HCT116 (cell line): Measurements from ENCODE around the gene PRC1. TPM values are rescaled to one million over a fixed set of nuclear protein-coding genes. Genes with fewer than 3 reads are reported as not detected.
A peak's percentile ranks its signal among the peaks of the same experiment; 100 is the strongest.

ENCODE experiments used
- ATAC-seq: fragments of 200-7000 bp; cut with Tn5 transposase; 2 replicates; pipeline ENCODE4 v1.9.1; 2020; ENCODE audit warnings: mild to moderate bottlenecking, moderate library complexity
- BruUV-seq: library from RNA; stranded (reverse); fragments of 400-500 nt; replicated peaks from 2 replicates; lab custom pipeline; 2021; lab: Mats Ljungman, UMichigan
- CTCF ChIA-PET: fragments of 300-600 bp; sonication (Branson Sonifier 250); formaldehyde crosslinking; loops from one replicate; lab custom pipeline; 2021; ENCODE audit warnings: antibody characterized with exemption; lab: Charles Lee
- POLR2A ChIA-PET: fragments of 300-600, 350-600 bp; sonication (Branson Sonifier 250); formaldehyde crosslinking; loops from one replicate; lab custom pipeline; 2021; ENCODE audit warnings: antibody characterized with exemption; lab: Charles Lee
- RAD21 ChIA-PET, 2 experiments: fragments of 300-600 bp; sonication (Branson Sonifier 250); formaldehyde crosslinking; loops; one replicate each; lab custom pipeline; 2023; ENCODE audit warnings: low total read pairs in 2 of 2; ENCODE audit not compliant: uncharacterized antibody in 2 of 2, unreplicated experiment in 2 of 2, low non-redundant PET in 1 of 2; lab: Charles Lee
- DNase-seq: peaks from one replicate; pipeline ENCODE4 v3.0.0-alpha.2; 2010; ENCODE audit warnings: low read depth, low spot score
- H2AFZ ChIP-seq: fragments of 200-600 bp; shearing (Covaris generic), sonication (generic); 2 replicates; pipeline ENCODE4 v1.6.1; 2017; ENCODE audit warnings: low read depth, mixed run types, mixed read lengths, antibody characterized with exemption, low read length; ENCODE audit not compliant: poor library complexity, severe bottlenecking
- H3K27ac ChIP-seq: 2 replicates; pipeline ENCODE4 v1.5.1; 2012; ENCODE audit warnings: low read depth, low read length
- H3K27me3 ChIP-seq: fragments of 200-600 bp; sonication (generic); 2 replicates; pipeline ENCODE4 v1.6.1; 2016; ENCODE audit warnings: mixed run types, low read length, mixed read lengths; ENCODE audit not compliant: insufficient read depth
- H3K36me3 ChIP-seq, 2 experiments: fragments of 200-500 bp in 1 of 2; fragments of 200-600 bp in 1 of 2; sonication (Bioruptor generic) in 1 of 2; sonication (generic) in 1 of 2; 2 replicates each; pipeline versions ENCODE4 v1.5.1 to v1.6.1; 2014 to 2016; ENCODE audit warnings: low read length in 2 of 2, inconsistent platforms in 1 of 2, mixed read lengths in 1 of 2, mixed run types in 1 of 2; ENCODE audit not compliant: insufficient read depth in 2 of 2, control insufficient read depth in 1 of 2
- H3K4me1 ChIP-seq, 2 experiments: fragments of 200-600 bp in 1 of 2; sonication (generic) in 1 of 2; 2 replicates each; pipeline versions ENCODE4 v1.5.1 to v1.6.1; 2012 to 2017; ENCODE audit warnings: low read length in 2 of 2, inconsistent platforms in 1 of 2, mild to moderate bottlenecking in 1 of 2, mixed read lengths in 1 of 2, mixed run types in 1 of 2, moderate library complexity in 1 of 2; ENCODE audit not compliant: insufficient read depth in 2 of 2, control insufficient read depth in 1 of 2
- H3K4me2 ChIP-seq: fragments of 200-600 bp; sonication (generic); 2 replicates; pipeline ENCODE4 v1.6.1; 2017; ENCODE audit warnings: mixed run types, low read length, mixed read lengths
- H3K4me3 ChIP-seq, 2 experiments: fragments of 200-600 bp in 1 of 2; sonication (generic) in 1 of 2; replicated peaks in 1 of 2; 2 replicates each; pipeline ENCODE4 v1.5.1; 2011 to 2016; ENCODE audit warnings: low read length in 2 of 2, control low read depth in 1 of 2, low read depth in 1 of 2, mild to moderate bottlenecking in 1 of 2, mixed read lengths in 1 of 2, mixed run types in 1 of 2
- H3K79me2 ChIP-seq: fragments of 200-600 bp; sonication (generic); 2 replicates; pipeline ENCODE4 v1.6.1; 2017; ENCODE audit warnings: mild to moderate bottlenecking, mixed run types, low read length, moderate library complexity, mixed read lengths; ENCODE audit not compliant: insufficient read depth
- H3K9ac ChIP-seq: fragments of 200-600 bp; sonication (generic); 2 replicates; pipeline ENCODE4 v1.6.1; 2016; ENCODE audit warnings: low read length, mixed read lengths
- H3K9me2 ChIP-seq: fragments of 200-600 bp; sonication (generic), shearing (Covaris generic); 2 replicates; pipeline ENCODE4 v1.6.1; 2017; ENCODE audit warnings: mixed run types, mild to moderate bottlenecking, moderate library complexity; ENCODE audit not compliant: insufficient read depth
- H3K9me3 ChIP-seq, 2 experiments: fragments of 200-500 bp in 1 of 2; fragments of 200-600 bp in 1 of 2; sonication (Bioruptor generic) in 1 of 2; sonication (generic) in 1 of 2; 2 replicates each; pipeline ENCODE4 v1.6.1; 2014 to 2017; ENCODE audit warnings: low read length in 2 of 2, mixed read lengths in 2 of 2, inconsistent platforms in 1 of 2, low read depth in 1 of 2, mild to moderate bottlenecking in 1 of 2, mixed run types in 1 of 2, moderate library complexity in 1 of 2; ENCODE audit not compliant: control insufficient read depth in 1 of 2, insufficient read depth in 1 of 2
- H4K20me1 ChIP-seq: fragments of 200-600 bp; sonication (generic), shearing (Covaris generic); 2 replicates; pipeline ENCODE4 v1.6.1; 2017; ENCODE audit warnings: mixed run types, mild to moderate bottlenecking, moderate library complexity; ENCODE audit not compliant: insufficient read depth
- ATF3 ChIP-seq: IDR thresholded peaks from 2 replicates; pipeline ENCODE4 v1.6.1; 2012
- CEBPB ChIP-seq: IDR thresholded peaks from 2 replicates; pipeline ENCODE4 v1.6.1; 2012; ENCODE audit warnings: low read depth
- EGR1 ChIP-seq: IDR thresholded peaks from 2 replicates; pipeline ENCODE4 v1.6.1; 2012; ENCODE audit warnings: low read depth
- POLR2AphosphoS5 ChIP-seq: IDR thresholded peaks from 2 replicates; pipeline ENCODE4 v1.6.1; 2011; ENCODE audit warnings: mild to moderate bottlenecking, low read depth, low read length, moderate library complexity
- TCF7L2 ChIP-seq: IDR thresholded peaks from 2 replicates; pipeline ENCODE4 v1.7.0; 2011; ENCODE audit warnings: borderline replicate concordance, inconsistent platforms; ENCODE audit not compliant: insufficient read depth, insufficient read length; ENCODE audit errors: extremely low read depth
- ZBTB33 ChIP-seq: IDR thresholded peaks from 2 replicates; pipeline ENCODE4 v1.6.1; 2011; ENCODE audit warnings: mild to moderate bottlenecking, low read length, moderate library complexity; ENCODE audit not compliant: insufficient replicate concordance; ENCODE audit errors: extremely low read depth
- ZFX ChIP-seq: fragments of 450-650 bp; IDR thresholded peaks from 2 replicates; pipeline ENCODE4 v1.6.1; 2017
- intact Hi-C: fragments of 100-400 bp; cut with micrococcal nuclease; formaldehyde crosslinking; loops from 2 replicates; pipeline ENCODE4 v1.10.0; 2022
- total RNA-seq: library from RNA; stranded (reverse); gene quantifications from one replicate; pipeline ENCODE4 v1.2.1, GENCODE V29; 2021; ENCODE audit not compliant: unreplicated experiment

The PRC1 gene
- total RNA-seq, 1 experiment from 2014 or later: 186 TPM

GRCh38 chr15:90962021-90962420, 32.3 kb downstream of the PRC1 start:
- Histone ChIP-seq H3K4me1 (no peaks in the 10 kb centered on the region), H3K79me2 (peaks cover 33% of the 10 kb centered on the region), H3K9me3 (no peaks in the 10 kb centered on the region), H4K20me1 (no peaks in the 10 kb centered on the region), H3K9ac (no peak overlapping the region), H3K4me2 (no peak overlapping the region), H3K27me3 (no peaks in the 10 kb centered on the region), H3K4me3 (no peak overlapping the region), H2AFZ (no peak overlapping the region), H3K9me2 (no peaks in the 10 kb centered on the region), H3K27ac (no peak overlapping the region)
- ATAC-seq (no peak), DNase-seq (no peak)
- intact Hi-C loops: no loop called here
- POLR2A ChIA-PET: no interaction called here
- RAD21 ChIA-PET: no interaction called here
- CTCF ChIA-PET: interaction anchor here (1.5 to 1.8 kb wide), 2 partner anchors 71 to 306 kb away, joined by 3 to 5 read pairs; no protein-coding TSS in a partner anchor
- no TSS peak for BruUV-seq
- TF ChIP-seq EGR1 (no peak), ZFX (no peak), CEBPB (no peak), ATF3 (no peak), ZBTB33 (no peak), POLR2AphosphoS5 (0 out of 2 replicates have a peak, but pooled peaks have one; percentile 18), TCF7L2 (no peak)
- TF ChIP-seq, all 23 proteins: peak for 1
- peaks cover 33 to 34% of the 10 kb centered on the region in 2 experiments; a peak in 3 of 4 replicates for H3K36me3 ChIP-seq
